ENCODE measurements around the gene ZCCHC2. TPM values are rescaled to one million over a fixed set of nuclear protein-coding genes. Genes with fewer than 3 reads are reported as not detected.

The ZCCHC2 gene
- total RNA-seq, 3 donors from 2014 or later = 31.9 to 39.5 (median 35.7) TPM

DNA sequence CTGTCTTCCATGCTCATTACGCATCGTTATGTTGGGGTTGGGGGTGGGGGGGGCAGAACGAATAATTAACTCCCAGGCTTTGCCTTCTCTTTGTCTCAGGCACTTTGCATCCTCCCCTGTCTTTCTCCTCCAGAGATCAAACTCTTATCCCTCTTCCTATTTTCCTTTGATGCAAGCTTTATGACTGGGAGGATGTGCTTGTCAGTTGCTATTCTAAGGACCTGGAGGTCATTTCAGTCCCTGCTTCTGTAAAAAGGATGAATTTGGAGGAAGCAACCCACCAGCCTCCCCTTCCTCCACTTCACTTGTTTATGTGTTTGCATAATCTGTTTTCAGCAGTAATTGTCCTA is 87.5 kb downstream of the ZCCHC2 start:
- H3K36me3 Mint-ChIP-seq (ENCODE audit: insufficient read depth) = no peaks in the 10 kb centered on the region
- H3K27me3 Mint-ChIP-seq (ENCODE audit: low read depth) = peaks cover 22% of the 10 kb centered on the region
- H3K4me3 Mint-ChIP-seq = no peak overlapping the region
- H3K4me1 Mint-ChIP-seq (ENCODE audit: low read depth) = no peaks in the 10 kb centered on the region
- no peaks in the 10 kb centered on the region for H3K9me3 Mint-ChIP-seq
- ATAC-seq (no peak), DNase-seq (no peak)

- no peak overlapping the region for H3K4me3 Mint-ChIP-seq
- no peaks in the 10 kb centered on the region for H3K4me1 Mint-ChIP-seq (ENCODE audit: low read depth)
- H3K27me3 Mint-ChIP-seq (ENCODE audit: low read depth) = peaks cover 27% of the 10 kb centered on the region
- ATAC-seq (no peak), DNase-seq (no peak)
- H3K9me3 Mint-ChIP-seq = no peaks in the 10 kb centered on the region
- H3K36me3 Mint-ChIP-seq (ENCODE audit: insufficient read depth) = no peaks in the 10 kb centered on the region
Measured at GRCh38 chr18:62610701-62611411, 88.0 kb downstream of the ZCCHC2 start.

DNA sequence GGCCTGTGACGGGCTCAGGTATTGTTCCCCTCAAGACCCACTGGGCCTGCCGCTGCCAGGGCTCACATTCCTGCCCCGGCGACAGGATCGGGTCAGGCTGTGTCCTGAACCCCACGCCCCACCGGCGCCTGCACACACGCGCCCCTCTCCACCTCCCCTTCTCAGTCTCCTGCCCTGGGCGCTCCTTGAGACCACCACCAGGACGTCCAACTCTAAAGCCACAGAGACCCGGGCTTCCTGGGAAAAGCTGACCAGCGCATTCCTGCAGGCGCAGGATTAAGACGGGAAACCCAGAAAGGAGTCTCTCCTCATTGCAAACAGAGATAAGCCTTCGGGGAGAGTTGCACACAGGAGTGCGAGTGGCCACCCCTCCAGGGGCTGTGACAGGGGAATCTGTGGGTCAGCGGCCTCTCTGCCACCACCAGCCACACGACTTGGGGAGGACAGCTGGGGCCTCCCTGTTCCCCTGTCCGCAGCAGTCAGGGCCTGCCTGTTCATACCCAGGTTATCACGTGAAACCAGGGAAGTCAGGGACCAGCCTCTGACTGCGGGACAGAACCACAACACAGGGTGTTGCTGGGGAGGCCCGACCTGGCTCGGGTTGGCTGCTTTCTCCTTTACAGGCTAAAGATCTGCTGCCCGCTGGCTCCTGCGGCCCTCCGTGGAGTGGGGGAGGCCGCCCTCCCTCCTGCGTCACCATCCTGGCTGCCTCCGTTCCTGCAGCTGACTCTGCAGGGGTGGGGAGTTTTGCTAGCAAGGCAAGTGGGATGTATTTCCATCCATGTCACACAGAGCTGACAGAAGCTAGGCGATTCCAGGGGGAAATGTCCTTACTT is 88.8 kb downstream of the ZCCHC2 start:
- H3K4me1 Mint-ChIP-seq (ENCODE audit: low read depth) = no peaks in the 10 kb centered on the region
- H3K36me3 Mint-ChIP-seq (ENCODE audit: insufficient read depth) = no peaks in the 10 kb centered on the region
- ATAC-seq (no peak), DNase-seq (no peak)
- peaks cover 35% of the 10 kb centered on the region for H3K27me3 Mint-ChIP-seq (ENCODE audit: low read depth)
- no peak overlapping the region for H3K4me3 Mint-ChIP-seq
- H3K9me3 Mint-ChIP-seq = no peaks in the 10 kb centered on the region

DNA sequence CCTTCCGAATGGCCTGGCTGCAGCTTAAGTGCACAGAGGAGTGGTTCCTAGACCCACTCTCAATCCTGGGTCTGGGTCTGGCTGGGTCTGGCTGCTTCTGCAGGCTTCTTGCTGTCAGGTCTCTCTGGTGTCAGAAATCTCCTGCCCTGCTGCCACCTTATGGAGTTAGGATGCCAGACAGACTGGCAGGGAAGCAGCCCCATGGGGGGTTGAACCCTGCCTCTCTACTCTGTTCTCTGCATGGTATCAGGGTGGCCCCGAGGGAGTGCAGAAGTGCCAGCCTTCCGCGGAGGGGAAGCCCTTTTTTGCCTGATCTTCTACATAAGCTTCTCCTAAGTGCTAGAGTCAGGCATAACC is 89.4 kb downstream of the ZCCHC2 start:
- Mint-ChIP-seq H3K4me3 (no peak overlapping the region), H3K9me3 (no peaks in the 10 kb centered on the region), H3K27me3 (ENCODE audit: low read depth) (peaks cover 35% of the 10 kb centered on the region), H3K36me3 (ENCODE audit: insufficient read depth) (no peaks in the 10 kb centered on the region), H3K4me1 (ENCODE audit: low read depth) (no peaks in the 10 kb centered on the region)
- DNase-seq (no peak), ATAC-seq (peak in 1 of 2 donors; percentile 21)

DNA sequence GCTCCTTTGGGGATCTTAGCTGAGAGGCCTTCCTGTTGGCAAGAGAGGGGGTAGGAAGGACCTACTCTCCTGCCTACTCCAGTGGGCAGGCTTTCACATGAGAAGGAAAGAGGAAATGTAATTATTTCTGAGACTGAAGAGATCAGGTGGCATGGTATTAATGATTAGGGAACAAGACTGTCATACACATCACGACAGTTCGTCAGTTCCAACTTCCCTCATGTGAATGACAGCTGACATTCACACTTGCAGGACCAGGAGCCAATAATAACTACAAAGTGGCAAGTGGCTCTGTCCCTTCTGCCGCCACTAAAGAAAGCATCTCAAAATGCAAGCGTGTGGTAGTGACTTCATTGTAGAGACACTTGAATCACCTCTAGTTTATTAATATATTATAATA is 90.0 kb downstream of the ZCCHC2 start:
- Mint-ChIP-seq H3K36me3 (ENCODE audit: insufficient read depth) (no peaks in the 10 kb centered on the region), H3K27me3 (ENCODE audit: low read depth) (peaks cover 35% of the 10 kb centered on the region), H3K4me3 (no peak overlapping the region), H3K4me1 (ENCODE audit: low read depth) (no peaks in the 10 kb centered on the region), H3K9me3 (no peaks in the 10 kb centered on the region)
- DNase-seq = no peak
- ATAC-seq = no peak

GRCh38 chr18:62614494-62614893 is 91.7 kb downstream of the ZCCHC2 start:
- H3K27me3 Mint-ChIP-seq (ENCODE audit: low read depth) = peaks cover 39% of the 10 kb centered on the region

DNA sequence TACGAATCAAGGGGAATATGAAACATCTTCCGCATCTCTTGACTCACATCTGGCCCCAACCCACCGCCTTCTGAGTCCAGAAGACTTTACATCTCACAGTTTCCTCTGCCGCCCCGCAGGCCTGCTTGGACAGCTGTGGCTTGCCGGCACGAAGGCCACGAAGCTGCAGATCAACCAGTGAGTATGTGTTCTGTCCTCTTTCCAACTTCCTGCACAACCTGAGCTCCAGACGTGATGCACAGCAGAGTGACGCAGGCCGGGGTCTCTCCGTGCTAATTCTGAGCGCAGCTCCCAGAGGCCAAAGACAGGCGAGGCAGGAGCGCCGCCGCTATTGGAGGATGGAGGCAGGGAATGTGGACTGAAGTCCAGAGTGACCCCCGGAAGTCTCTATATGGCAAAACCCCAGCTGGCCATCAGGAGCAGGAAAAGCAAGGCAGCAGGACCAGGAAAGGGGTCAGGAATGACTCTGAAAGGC is 93.5 kb downstream of the ZCCHC2 start:
- no peak for DNase-seq
- no peaks in the 10 kb centered on the region for H3K36me3 Mint-ChIP-seq (ENCODE audit: insufficient read depth)
- H3K4me3 Mint-ChIP-seq = no peak overlapping the region
- H3K4me1 Mint-ChIP-seq (ENCODE audit: low read depth) = no peaks in the 10 kb centered on the region
- ATAC-seq = no peak
- H3K27me3 Mint-ChIP-seq (ENCODE audit: low read depth) = peaks cover 31% of the 10 kb centered on the region
- H3K9me3 Mint-ChIP-seq = no peaks in the 10 kb centered on the region

More at GRCh38 chr18:62614494-62614893, 91.7 kb downstream of the ZCCHC2 start:
- Mint-ChIP-seq H3K36me3 (ENCODE audit: insufficient read depth) (no peaks in the 10 kb centered on the region), H3K4me1 (ENCODE audit: low read depth) (no peaks in the 10 kb centered on the region), H3K9me3 (no peaks in the 10 kb centered on the region), H3K4me3 (no peak overlapping the region)
- no peak for DNase-seq
- ATAC-seq = no peak

DNA sequence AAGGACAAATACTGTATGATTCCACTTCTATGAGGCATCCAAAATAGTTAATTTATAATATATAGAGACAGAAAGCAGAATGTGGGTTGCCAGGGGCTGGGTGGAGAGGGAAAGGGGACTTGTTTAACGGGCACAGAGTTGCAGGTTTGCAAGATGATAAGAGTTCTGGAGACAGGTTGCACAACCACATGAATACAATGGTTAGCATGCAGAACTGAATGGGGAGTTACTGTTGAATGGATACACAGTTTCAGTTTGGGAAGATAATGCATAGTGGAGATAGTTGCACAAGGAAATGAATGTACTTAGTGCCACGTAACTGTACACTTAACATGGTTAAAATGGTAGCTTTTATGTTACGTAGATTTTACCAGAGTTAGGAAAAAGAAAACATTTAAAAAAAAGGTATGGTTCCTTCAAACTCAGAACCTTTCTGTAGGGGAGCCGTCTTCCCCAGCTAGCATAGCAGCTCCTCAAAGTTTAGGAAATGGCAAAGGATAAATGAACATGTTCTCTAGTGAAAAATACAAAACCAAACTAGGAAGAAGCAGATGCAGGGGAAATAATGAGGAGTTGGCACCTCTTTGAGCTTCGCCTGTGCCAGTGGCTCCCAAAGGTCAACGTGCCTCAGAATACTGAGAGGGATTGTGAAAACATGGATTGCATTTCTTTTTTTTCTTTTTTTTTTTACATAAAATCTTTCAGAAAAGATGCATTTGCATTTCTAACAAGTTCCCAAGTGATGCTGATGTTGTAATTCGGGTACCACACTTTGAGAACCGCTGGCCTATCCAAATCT is 95.2 kb downstream of the ZCCHC2 start:
- H3K4me3 Mint-ChIP-seq = no peak overlapping the region
- H3K9me3 Mint-ChIP-seq = no peaks in the 10 kb centered on the region
- H3K36me3 Mint-ChIP-seq (ENCODE audit: insufficient read depth) = no peaks in the 10 kb centered on the region
- H3K27me3 Mint-ChIP-seq (ENCODE audit: low read depth) = peaks cover 31% of the 10 kb centered on the region
- H3K4me1 Mint-ChIP-seq (ENCODE audit: low read depth) = no peaks in the 10 kb centered on the region
- ATAC-seq (no peak), DNase-seq (no peak)

DNA sequence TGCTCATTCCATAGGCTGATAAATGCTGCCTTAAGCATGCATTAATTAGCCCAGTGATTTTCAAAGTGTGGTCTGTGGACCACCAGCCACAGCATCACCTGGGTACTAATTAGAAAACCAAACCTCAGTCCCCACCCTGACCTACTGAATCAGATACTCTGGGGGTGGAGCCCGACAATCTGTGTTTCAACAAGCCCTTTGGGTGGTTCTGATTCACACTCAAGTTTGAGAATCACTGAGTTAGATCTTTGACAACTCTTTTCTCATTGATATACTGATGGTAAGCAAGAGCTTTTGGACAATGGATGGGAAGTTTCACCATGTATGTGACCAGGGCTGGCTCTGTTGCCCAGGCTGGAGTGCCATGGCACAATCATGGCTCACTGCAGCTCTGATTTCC is 95.9 kb downstream of the ZCCHC2 start:
- no peaks in the 10 kb centered on the region for H3K9me3 Mint-ChIP-seq
- no peaks in the 10 kb centered on the region for H3K36me3 Mint-ChIP-seq (ENCODE audit: insufficient read depth)
- H3K4me3 Mint-ChIP-seq = no peak overlapping the region
- H3K27me3 Mint-ChIP-seq (ENCODE audit: low read depth) = peaks cover 27% of the 10 kb centered on the region
- ATAC-seq (no peak), DNase-seq (no peak)
- H3K4me1 Mint-ChIP-seq (ENCODE audit: low read depth) = no peaks in the 10 kb centered on the region

DNA sequence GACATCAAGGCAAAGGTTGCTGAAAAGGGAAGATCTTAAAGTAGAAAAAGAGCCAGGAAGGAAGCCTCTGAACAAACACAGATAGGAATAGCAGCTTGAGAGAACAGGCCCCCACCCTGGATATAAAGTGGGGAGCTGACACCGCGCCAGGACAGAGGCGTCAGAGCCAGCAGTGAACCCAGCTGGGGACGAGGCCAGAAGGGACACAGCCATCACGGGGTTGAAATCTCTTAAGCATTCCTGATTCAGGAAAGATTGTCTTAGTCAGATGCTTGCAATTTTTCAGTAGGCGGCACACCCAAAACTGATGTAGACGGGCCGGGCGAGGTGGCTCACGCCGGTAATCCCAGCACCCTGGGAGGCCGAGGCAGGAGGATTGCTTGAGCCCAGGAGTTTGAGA is 98.7 kb downstream of the ZCCHC2 start:
- H3K4me3 Mint-ChIP-seq = no peak overlapping the region
- no peak for ATAC-seq

GRCh38 chr18:62625019-62625418 is 102.2 kb downstream of the ZCCHC2 start:
- DNase-seq = no peak

More for the DNA sequence above, 98.7 kb downstream of the ZCCHC2 start:
- peaks cover 8% of the 10 kb centered on the region for H3K27me3 Mint-ChIP-seq (ENCODE audit: low read depth)
- no peak for DNase-seq
- H3K9me3 Mint-ChIP-seq = no peaks in the 10 kb centered on the region
- H3K36me3 Mint-ChIP-seq (ENCODE audit: insufficient read depth) = no peaks in the 10 kb centered on the region
- H3K4me1 Mint-ChIP-seq (ENCODE audit: low read depth) = no peaks in the 10 kb centered on the region

More at GRCh38 chr18:62625019-62625418, 102.2 kb downstream of the ZCCHC2 start:
- Mint-ChIP-seq H3K9me3 (no peaks in the 10 kb centered on the region), H3K27me3 (ENCODE audit: low read depth) (peaks cover 3% of the 10 kb centered on the region), H3K4me1 (ENCODE audit: low read depth) (no peaks in the 10 kb centered on the region), H3K36me3 (ENCODE audit: insufficient read depth) (no peaks in the 10 kb centered on the region), H3K4me3 (no peak overlapping the region)
- no peak for ATAC-seq

Other genes starting within 250 kb of the ZCCHC2 start
- 1 to 10 TPM; 1.3 to 2.9 (median 1.7) TPM for gene TNFRSF11A, start 197.7 kb upstream of the ZCCHC2 start, total RNA-seq
- 1 to 10 TPM; 4.0 to 6.7 (median 4.3) TPM for gene PHLPP1, start 192.5 kb downstream of the ZCCHC2 start, total RNA-seq

All from activated T-cell treated with anti-CD3 and anti-CD28 coated beads, Interleukin-2, amount 50 U/mL, for 4 hours (primary cell).